Stimulated activated effector memory CD8-positive, alpha-beta T cell treated with anti-CD3 and anti-CD28 coated beads, Interleukin-12 subunit alpha, Interleukin-12 subunit beta, amount 100 ng/mL, for 72 hours (primary cell): ENCODE measurements around the gene LEUTX.

Experiments used
- ATAC-seq: fragments of 150-1000 bp; cut with Tn5 transposase; 2 replicates; pipeline ENCODE4 v1.10.0; 2021
- DNase-seq, 2 donors: peaks; one replicate each; pipeline ENCODE4 v3.0.0; 2021 to 2022; ENCODE audit warnings: low spot score in 2 of 2
- H3K27ac Mint-ChIP-seq: one replicate; pipeline ENCODE4 v1.8.0; 2022; ENCODE audit warnings: mild to moderate bottlenecking, mixed read lengths
- H3K36me3 Mint-ChIP-seq: one replicate; pipeline ENCODE4 v1.8.0; 2022; ENCODE audit warnings: mild to moderate bottlenecking, mixed read lengths
- H3K4me1 Mint-ChIP-seq: one replicate; pipeline ENCODE4 v1.8.0; 2022; ENCODE audit warnings: mixed read lengths
- H3K4me3 Mint-ChIP-seq: one replicate; pipeline ENCODE4 v1.8.0; 2022; ENCODE audit warnings: mild to moderate bottlenecking, mixed read lengths
- H3K9me3 Mint-ChIP-seq: one replicate; pipeline ENCODE4 v1.8.0; 2022; ENCODE audit warnings: mixed read lengths

Gene LEUTX

GRCh38 chr19:39825531-39826076, 47.0 kb downstream of the LEUTX start:
- Mint-ChIP-seq H3K4me3 (no peak overlapping the region), H3K36me3 (peaks cover 35% of the 10 kb centered on the region), H3K27ac (no peak overlapping the region), H3K4me1 (peaks cover 13% of the 10 kb centered on the region), H3K9me3 (no peaks in the 10 kb centered on the region)
- ATAC-seq = no peak
- DNase-seq = no peak

GRCh38 chr19:39826311-39826945, 47.8 kb downstream of the LEUTX start:
- no peak for DNase-seq
- Mint-ChIP-seq H3K9me3 (no peaks in the 10 kb centered on the region), H3K4me1 (peaks cover 21% of the 10 kb centered on the region), H3K36me3 (peaks cover 42% of the 10 kb centered on the region), H3K4me3 (no peak overlapping the region), H3K27ac (no peak overlapping the region)
- ATAC-seq = no peak

GRCh38 chr19:39827216-39827615, 48.6 kb downstream of the LEUTX start:
- DNase-seq (no peak), ATAC-seq (no peak)
- Mint-ChIP-seq H3K36me3 (peaks cover 50% of the 10 kb centered on the region), H3K4me3 (no peak overlapping the region), H3K4me1 (peaks cover 29% of the 10 kb centered on the region), H3K9me3 (no peaks in the 10 kb centered on the region), H3K27ac (peak overlapping the region; percentile 10)

- H3K4me3 Mint-ChIP-seq = peak overlapping the region; percentile 52
- ATAC-seq (no peak), DNase-seq (no peak)
- peaks cover 59% of the 10 kb centered on the region for H3K36me3 Mint-ChIP-seq
- peaks cover 38% of the 10 kb centered on the region for H3K4me1 Mint-ChIP-seq
- no peaks in the 10 kb centered on the region for H3K9me3 Mint-ChIP-seq
- peak overlapping the region; percentile 10 for H3K27ac Mint-ChIP-seq
Measured at GRCh38 chr19:39828015-39828653, 49.5 kb downstream of the LEUTX start.

- Mint-ChIP-seq H3K9me3 (no peaks in the 10 kb centered on the region), H3K4me3 (peak overlapping the region; percentile 52), H3K4me1 (peaks cover 38% of the 10 kb centered on the region), H3K27ac (peak overlapping the region; percentile 10), H3K36me3 (peaks cover 63% of the 10 kb centered on the region)
- no peak for DNase-seq
- ATAC-seq = no peak
Measured at GRCh38 chr19:39828654-39829032, 50.0 kb downstream of the LEUTX start.

- ATAC-seq = no peak
- Mint-ChIP-seq H3K9me3 (no peaks in the 10 kb centered on the region), H3K36me3 (peaks cover 74% of the 10 kb centered on the region), H3K4me1 (peaks cover 47% of the 10 kb centered on the region), H3K4me3 (no peak overlapping the region), H3K27ac (no peak overlapping the region)
- DNase-seq = no peak
Measured at GRCh38 chr19:39829702-39830275, 51.1 kb downstream of the LEUTX start.

GRCh38 chr19:39830406-39830805, 51.8 kb downstream of the LEUTX start:
- peaks cover 80% of the 10 kb centered on the region for H3K36me3 Mint-ChIP-seq
- H3K4me3 Mint-ChIP-seq = no peak overlapping the region
- H3K9me3 Mint-ChIP-seq = no peaks in the 10 kb centered on the region
- no peak for ATAC-seq
- peak overlapping the region; percentile 90 for H3K27ac Mint-ChIP-seq
- DNase-seq = no peak
- H3K4me1 Mint-ChIP-seq = peaks cover 47% of the 10 kb centered on the region

GRCh38 chr19:39830847-39831246, 52.2 kb downstream of the LEUTX start:
- H3K27ac Mint-ChIP-seq = peak overlapping the region; percentile 90
- peaks cover 82% of the 10 kb centered on the region for H3K36me3 Mint-ChIP-seq
- no peak for ATAC-seq
- no peak overlapping the region for H3K4me3 Mint-ChIP-seq
- no peaks in the 10 kb centered on the region for H3K9me3 Mint-ChIP-seq
- peaks cover 47% of the 10 kb centered on the region for H3K4me1 Mint-ChIP-seq
- DNase-seq = no peak

- H3K4me3 Mint-ChIP-seq = peak overlapping the region; percentile 77
- no peak for ATAC-seq
- H3K36me3 Mint-ChIP-seq = peaks cover 82% of the 10 kb centered on the region
- peak overlapping the region; percentile 90 for H3K27ac Mint-ChIP-seq
- no peaks in the 10 kb centered on the region for H3K9me3 Mint-ChIP-seq
- DNase-seq = no peak
- peaks cover 47% of the 10 kb centered on the region for H3K4me1 Mint-ChIP-seq
Measured at GRCh38 chr19:39831679-39832078, 53.0 kb downstream of the LEUTX start.

- Mint-ChIP-seq H3K27ac (peak overlapping the region; percentile 90), H3K4me3 (peak overlapping the region; percentile 77), H3K9me3 (no peaks in the 10 kb centered on the region), H3K36me3 (peaks cover 91% of the 10 kb centered on the region), H3K4me1 (peaks cover 47% of the 10 kb centered on the region)
- DNase-seq (no peak), ATAC-seq (no peak)
Measured at GRCh38 chr19:39832341-39833083, 53.9 kb downstream of the LEUTX start.

- H3K4me1 Mint-ChIP-seq = peaks cover 46% of the 10 kb centered on the region
- DNase-seq (no peak), ATAC-seq (no peak)
- peak overlapping the region; percentile 90 for H3K27ac Mint-ChIP-seq
- peak overlapping the region; percentile 77 for H3K4me3 Mint-ChIP-seq
- no peaks in the 10 kb centered on the region for H3K9me3 Mint-ChIP-seq
- H3K36me3 Mint-ChIP-seq = peaks cover 96% of the 10 kb centered on the region
Measured at GRCh38 chr19:39833160-39833463, 54.5 kb downstream of the LEUTX start.

GRCh38 chr19:39833464-39834286, 55.0 kb downstream of the LEUTX start, which contains the start of gene DYRK1B:
TSS of gene DYRK1B (minus strand) at chr19:39834162. CDS start at chr19:39831867, 2,295 bp downstream.
- peak; percentile 96 for ATAC-seq
- H3K9me3 Mint-ChIP-seq = no peaks in the 10 kb centered on the region
- peak within 1 kb of the TSS; percentile 77 for H3K4me3 Mint-ChIP-seq
- peak; percentile 91 to 98 for DNase-seq
- H3K36me3 Mint-ChIP-seq = peaks cover 96% of the 10 kb centered on the region
- peak within 1 kb of the TSS; percentile 90 for H3K27ac Mint-ChIP-seq
- H3K4me1 Mint-ChIP-seq = peaks cover 41% of the 10 kb centered on the region

GRCh38 chr19:39834287-39834841, 55.7 kb downstream of the LEUTX start:
- ATAC-seq (no peak), DNase-seq (no peak)
- H3K27ac Mint-ChIP-seq = peak overlapping the region; percentile 90
- H3K4me3 Mint-ChIP-seq = peak overlapping the region; percentile 77
- peaks cover 38% of the 10 kb centered on the region for H3K4me1 Mint-ChIP-seq
- no peaks in the 10 kb centered on the region for H3K9me3 Mint-ChIP-seq
- peaks cover 96% of the 10 kb centered on the region for H3K36me3 Mint-ChIP-seq
